Measurements from ENCODE around the gene DUSP5.

Gene DUSP5

DNA sequence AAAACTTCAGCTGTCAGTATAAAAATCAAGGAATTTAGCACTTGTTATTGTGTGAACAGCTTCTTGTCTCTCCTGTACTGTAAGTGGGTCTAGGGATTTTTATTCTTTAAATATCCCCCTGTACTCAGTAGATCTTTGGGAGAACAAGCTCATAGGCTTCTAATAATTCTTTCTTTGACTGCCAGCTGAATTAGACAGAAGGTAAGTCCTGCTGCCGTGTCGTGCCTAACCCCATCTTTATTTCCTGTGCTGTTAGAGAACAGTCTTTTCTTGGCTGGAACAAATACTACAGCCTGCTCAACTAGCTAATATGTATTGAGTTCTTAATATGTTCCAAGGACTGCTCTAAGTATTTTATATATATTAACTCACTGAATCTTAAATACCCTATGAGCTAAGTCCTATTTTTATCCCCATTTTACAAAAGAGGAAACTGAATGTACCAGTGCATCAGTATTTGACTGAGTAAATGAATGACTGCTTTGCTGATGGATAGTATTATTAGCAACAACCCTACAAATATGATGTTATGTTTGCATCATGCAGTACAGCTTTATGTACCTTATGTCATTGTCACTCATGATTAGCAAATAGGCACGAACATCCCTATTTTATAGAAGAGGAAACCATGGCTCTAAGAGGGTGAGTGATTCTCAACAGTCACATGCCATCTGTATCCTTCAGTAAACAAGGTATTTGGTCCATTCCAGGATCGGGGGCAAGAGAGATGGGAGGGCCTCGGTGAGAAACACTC is 5.5 kb upstream of the DUSP5 start:
- Histone ChIP-seq H3K4me1 (ENCODE audit: control insufficient read depth in 1 of 2, insufficient read depth in 2 of 2, low read length in 2 of 2) (peaks cover 0 to 12% of the 10 kb centered on the region in 2 donors), H3K27ac (ENCODE audit: low read depth, low read length) (no peak overlapping the region), H3K9ac (ENCODE audit: low read depth in 1 of 2, low read length in 2 of 2) (no peak overlapping the region), H3K4me3 (ENCODE audit: low read depth in 1 of 2, low read length in 2 of 2) (no peak overlapping the region), H3K36me3 (ENCODE audit: control insufficient read depth in 1 of 2, insufficient read depth in 2 of 2, low read length in 2 of 2) (no peaks in the 10 kb centered on the region), H3K27me3 (ENCODE audit: control insufficient read depth in 1 of 2, insufficient read depth in 2 of 2, low read length in 2 of 2) (peaks cover 5 to 14% of the 10 kb centered on the region in 2 donors), H3K9me3 (ENCODE audit: control insufficient read depth in 1 of 2, low read length in 2 of 2) (no peaks in the 10 kb centered on the region)

- Histone ChIP-seq H3K9me3 (ENCODE audit: control insufficient read depth in 1 of 2, low read length in 2 of 2) (no peaks in the 10 kb centered on the region), H3K4me3 (ENCODE audit: low read depth in 1 of 2, low read length in 2 of 2) (no peak overlapping the region), H3K9ac (ENCODE audit: low read depth in 1 of 2, low read length in 2 of 2) (no peak overlapping the region), H3K27me3 (ENCODE audit: control insufficient read depth in 1 of 2, insufficient read depth in 2 of 2, low read length in 2 of 2) (peaks cover 5 to 20% of the 10 kb centered on the region in 2 donors), H3K4me1 (ENCODE audit: control insufficient read depth in 1 of 2, insufficient read depth in 2 of 2, low read length in 2 of 2) (peaks cover 0 to 18% of the 10 kb centered on the region in 2 donors), H3K27ac (ENCODE audit: low read depth, low read length) (no peak overlapping the region), H3K36me3 (ENCODE audit: control insufficient read depth in 1 of 2, insufficient read depth in 2 of 2, low read length in 2 of 2) (no peaks in the 10 kb centered on the region)
Measured at GRCh38 chr10:110493832-110494426, 3.8 kb upstream of the DUSP5 start.

DNA sequence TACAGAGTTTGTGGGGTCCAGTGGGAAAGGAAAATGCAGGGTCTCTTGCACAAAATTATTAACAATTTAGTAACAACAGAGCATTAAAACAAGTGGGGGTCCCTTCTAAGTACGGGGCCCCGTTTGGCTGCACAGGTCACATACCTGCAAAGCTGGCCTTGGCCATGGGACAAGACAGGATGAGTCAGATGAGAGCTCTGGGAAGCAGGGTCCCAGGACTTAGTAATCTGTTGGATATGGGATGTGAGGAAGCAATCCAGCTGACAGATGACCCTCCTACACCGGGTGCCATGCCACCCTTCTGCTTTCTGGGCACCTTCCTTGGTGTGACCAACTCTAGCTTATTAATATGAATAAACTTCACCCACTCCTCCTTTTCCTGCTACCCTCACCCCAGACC is 3.2 kb upstream of the DUSP5 start:
- Histone ChIP-seq H3K9me3 (ENCODE audit: control insufficient read depth in 1 of 2, low read length in 2 of 2) (no peaks in the 10 kb centered on the region), H3K4me3 (ENCODE audit: low read depth in 1 of 2, low read length in 2 of 2) (no peak overlapping the region), H3K9ac (ENCODE audit: low read depth in 1 of 2, low read length in 2 of 2) (no peak overlapping the region), H3K36me3 (ENCODE audit: control insufficient read depth in 1 of 2, insufficient read depth in 2 of 2, low read length in 2 of 2) (no peaks in the 10 kb centered on the region), H3K4me1 (ENCODE audit: control insufficient read depth in 1 of 2, insufficient read depth in 2 of 2, low read length in 2 of 2) (peaks cover 2 to 23% of the 10 kb centered on the region in 2 donors), H3K27me3 (ENCODE audit: control insufficient read depth in 1 of 2, insufficient read depth in 2 of 2, low read length in 2 of 2) (peaks cover 5 to 26% of the 10 kb centered on the region in 2 donors), H3K27ac (ENCODE audit: low read depth, low read length) (no peak overlapping the region)

- peak overlapping the region in 1 of 2 donors; percentile 79 for H3K9ac ChIP-seq (ENCODE audit: low read depth in 1 of 2, low read length in 2 of 2)
- no peak overlapping the region for H3K27ac ChIP-seq (ENCODE audit: low read depth, low read length)
- H3K4me1 ChIP-seq (ENCODE audit: control insufficient read depth in 1 of 2, insufficient read depth in 2 of 2, low read length in 2 of 2): peaks cover 12 to 28% of the 10 kb centered on the region in 2 donors
- no peaks in the 10 kb centered on the region for H3K9me3 ChIP-seq (ENCODE audit: control insufficient read depth in 1 of 2, low read length in 2 of 2)
- H3K27me3 ChIP-seq (ENCODE audit: control insufficient read depth in 1 of 2, insufficient read depth in 2 of 2, low read length in 2 of 2): peaks cover 5 to 40% of the 10 kb centered on the region in 2 donors
- H3K4me3 ChIP-seq (ENCODE audit: low read depth in 1 of 2, low read length in 2 of 2): peak overlapping the region in 1 of 2 donors; percentile 80
- no peaks in the 10 kb centered on the region for H3K36me3 ChIP-seq (ENCODE audit: control insufficient read depth in 1 of 2, insufficient read depth in 2 of 2, low read length in 2 of 2)
Measured at GRCh38 chr10:110495731-110496552, 1.8 kb upstream of the DUSP5 start.

DNA sequence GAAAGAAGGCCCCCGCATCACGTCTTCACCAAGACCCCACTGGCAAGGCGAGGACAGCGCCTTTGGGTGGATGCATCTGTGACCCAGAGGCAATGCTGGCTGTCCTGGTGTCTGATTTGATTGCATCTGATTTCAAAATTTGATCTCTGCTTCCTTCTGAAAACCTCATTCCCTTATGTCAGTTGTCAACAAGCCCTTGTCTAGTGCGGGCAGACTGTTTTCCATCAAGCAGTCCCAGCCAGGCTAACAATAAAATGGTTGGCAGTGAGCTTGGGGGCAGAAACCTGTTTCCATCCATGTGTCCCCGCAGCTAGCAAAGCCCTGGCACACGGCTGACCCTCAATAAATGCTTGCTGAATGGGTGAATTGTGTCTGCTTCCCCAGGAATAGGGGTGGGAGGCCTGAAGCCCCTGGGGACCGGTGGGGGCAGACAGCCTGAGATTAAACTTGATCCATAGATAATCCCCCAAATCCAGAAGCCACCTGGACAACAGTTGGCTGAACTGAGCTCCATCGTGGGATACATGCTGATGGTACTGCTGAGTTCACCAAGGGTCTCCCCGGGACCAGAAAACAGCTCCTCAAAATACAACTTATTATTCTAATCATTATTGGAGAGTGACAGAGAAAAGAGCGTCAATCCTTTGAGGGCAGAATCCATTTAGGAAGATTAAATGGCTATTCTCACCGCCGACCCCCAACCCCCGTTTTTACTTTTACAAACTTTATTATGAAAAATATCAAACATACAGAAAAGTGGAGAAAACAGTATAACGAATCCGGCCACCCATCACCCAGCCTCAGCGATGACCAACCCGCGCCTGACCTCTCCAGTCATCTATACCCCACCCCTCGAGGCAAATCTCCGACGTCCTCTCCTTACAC is 912 bp upstream of the DUSP5 start:
- H3K36me3 ChIP-seq (ENCODE audit: control insufficient read depth in 1 of 2, insufficient read depth in 2 of 2, low read length in 2 of 2): no peaks in the 10 kb centered on the region
- H3K9ac ChIP-seq (ENCODE audit: low read depth in 1 of 2, low read length in 2 of 2): peak overlapping the region; percentile 69 to 79
- peaks cover 21 to 37% of the 10 kb centered on the region in 2 donors for H3K4me1 ChIP-seq (ENCODE audit: control insufficient read depth in 1 of 2, insufficient read depth in 2 of 2, low read length in 2 of 2)
- peak overlapping the region; percentile 83 for H3K27ac ChIP-seq (ENCODE audit: low read depth, low read length)
- H3K4me3 ChIP-seq (ENCODE audit: low read depth in 1 of 2, low read length in 2 of 2): peak overlapping the region; percentile 68 to 80
- peaks cover 5 to 44% of the 10 kb centered on the region in 2 donors for H3K27me3 ChIP-seq (ENCODE audit: control insufficient read depth in 1 of 2, insufficient read depth in 2 of 2, low read length in 2 of 2)
- H3K9me3 ChIP-seq (ENCODE audit: control insufficient read depth in 1 of 2, low read length in 2 of 2): no peaks in the 10 kb centered on the region

DNA sequence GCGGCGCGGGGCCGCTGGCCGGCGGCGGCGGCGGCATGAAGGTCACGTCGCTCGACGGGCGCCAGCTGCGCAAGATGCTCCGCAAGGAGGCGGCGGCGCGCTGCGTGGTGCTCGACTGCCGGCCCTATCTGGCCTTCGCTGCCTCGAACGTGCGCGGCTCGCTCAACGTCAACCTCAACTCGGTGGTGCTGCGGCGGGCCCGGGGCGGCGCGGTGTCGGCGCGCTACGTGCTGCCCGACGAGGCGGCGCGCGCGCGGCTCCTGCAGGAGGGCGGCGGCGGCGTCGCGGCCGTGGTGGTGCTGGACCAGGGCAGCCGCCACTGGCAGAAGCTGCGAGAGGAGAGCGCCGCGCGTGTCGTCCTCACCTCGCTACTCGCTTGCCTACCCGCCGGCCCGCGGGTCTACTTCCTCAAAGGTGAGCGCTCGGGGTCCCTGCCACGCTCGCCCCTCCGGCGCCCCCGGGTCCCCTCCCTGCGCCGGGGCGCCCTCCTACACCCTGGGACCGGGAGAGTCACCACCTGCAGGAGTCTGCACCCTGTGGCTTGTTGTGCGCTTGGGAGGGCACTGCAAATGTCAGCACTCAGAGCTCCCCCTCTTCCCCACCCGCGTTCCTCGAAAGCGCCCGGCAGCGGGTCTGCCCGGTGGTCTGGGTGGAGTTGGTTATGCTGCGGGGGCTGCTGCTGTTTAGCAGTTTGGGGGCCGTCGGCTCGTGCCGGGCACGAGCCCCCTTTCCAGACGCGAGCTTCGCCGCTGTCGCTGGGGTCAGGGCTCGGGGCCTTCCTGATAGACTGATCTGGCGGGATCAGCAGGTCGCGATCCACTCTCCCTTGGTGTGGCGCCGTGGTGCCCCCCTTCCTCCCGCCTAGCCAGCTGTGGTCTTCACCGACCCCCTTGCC is 627 bp downstream of the DUSP5 start:
- Histone ChIP-seq H3K27me3 (ENCODE audit: control insufficient read depth in 1 of 2, insufficient read depth in 2 of 2, low read length in 2 of 2) (peaks cover 5 to 39% of the 10 kb centered on the region in 2 donors), H3K9ac (ENCODE audit: low read depth in 1 of 2, low read length in 2 of 2) (peak overlapping the region; percentile 44 to 76), H3K9me3 (ENCODE audit: control insufficient read depth in 1 of 2, low read length in 2 of 2) (no peaks in the 10 kb centered on the region), H3K4me1 (ENCODE audit: control insufficient read depth in 1 of 2, insufficient read depth in 2 of 2, low read length in 2 of 2) (peaks cover 36 to 52% of the 10 kb centered on the region in 2 donors), H3K27ac (ENCODE audit: low read depth, low read length) (peak overlapping the region; percentile 83), H3K4me3 (ENCODE audit: low read depth in 1 of 2, low read length in 2 of 2) (peak overlapping the region; percentile 59 to 78), H3K36me3 (ENCODE audit: control insufficient read depth in 1 of 2, insufficient read depth in 2 of 2, low read length in 2 of 2) (no peaks in the 10 kb centered on the region)

GRCh38 chr10:110498982-110499795 is 1.5 kb downstream of the DUSP5 start:
- peak overlapping the region; percentile 59 to 78 for H3K4me3 ChIP-seq (ENCODE audit: low read depth in 1 of 2, low read length in 2 of 2)
- H3K4me1 ChIP-seq (ENCODE audit: control insufficient read depth in 1 of 2, insufficient read depth in 2 of 2, low read length in 2 of 2): peaks cover 45 to 61% of the 10 kb centered on the region in 2 donors
- no peaks in the 10 kb centered on the region for H3K36me3 ChIP-seq (ENCODE audit: control insufficient read depth in 1 of 2, insufficient read depth in 2 of 2, low read length in 2 of 2)
- peaks cover 4 to 34% of the 10 kb centered on the region in 2 donors for H3K27me3 ChIP-seq (ENCODE audit: control insufficient read depth in 1 of 2, insufficient read depth in 2 of 2, low read length in 2 of 2)
- H3K9me3 ChIP-seq (ENCODE audit: control insufficient read depth in 1 of 2, low read length in 2 of 2): no peaks in the 10 kb centered on the region
- H3K27ac ChIP-seq (ENCODE audit: low read depth, low read length): peak overlapping the region; percentile 3
- H3K9ac ChIP-seq (ENCODE audit: low read depth in 1 of 2, low read length in 2 of 2): peak overlapping the region; percentile 44 to 76

DNA sequence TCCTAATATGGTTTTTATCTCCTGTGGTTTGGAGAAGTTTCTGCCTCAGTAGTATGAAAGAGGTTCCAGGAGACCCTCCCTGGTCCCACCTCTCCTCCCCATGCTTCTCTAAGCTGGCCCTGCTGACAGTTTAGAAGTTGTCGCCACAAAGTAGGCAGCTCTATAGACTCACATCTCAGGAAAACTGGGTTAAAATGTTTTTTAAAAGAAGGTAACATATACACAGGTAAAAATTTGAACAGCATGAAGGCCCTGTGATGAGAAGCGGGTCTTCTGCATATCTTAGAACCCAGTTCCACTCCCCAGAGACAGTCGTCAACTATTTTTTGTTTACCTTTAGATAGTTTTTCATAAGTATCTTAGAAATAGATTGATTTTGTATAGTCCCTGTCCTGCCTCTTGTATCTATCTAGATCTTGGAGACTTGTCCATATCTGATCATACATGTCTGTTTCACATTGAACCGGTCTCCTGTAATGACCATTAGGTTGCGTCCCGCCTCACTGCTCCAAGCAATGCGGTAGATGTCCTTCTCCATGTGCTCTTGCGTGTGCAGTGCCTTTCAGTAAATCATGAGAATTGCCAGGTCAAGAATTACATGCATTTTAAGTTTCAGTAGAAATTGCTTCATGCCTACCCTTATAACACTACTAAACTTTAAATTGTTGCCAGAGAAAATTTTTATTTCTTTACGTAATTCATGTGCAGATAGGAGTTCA is 2.2 kb downstream of the DUSP5 start:
- Histone ChIP-seq H3K9ac (ENCODE audit: low read depth in 1 of 2, low read length in 2 of 2) (peak overlapping the region; percentile 44 to 76), H3K27ac (ENCODE audit: low read depth, low read length) (no peak overlapping the region), H3K9me3 (ENCODE audit: control insufficient read depth in 1 of 2, low read length in 2 of 2) (no peaks in the 10 kb centered on the region), H3K36me3 (ENCODE audit: control insufficient read depth in 1 of 2, insufficient read depth in 2 of 2, low read length in 2 of 2) (no peaks in the 10 kb centered on the region), H3K4me3 (ENCODE audit: low read depth in 1 of 2, low read length in 2 of 2) (peak overlapping the region; percentile 59 to 78), H3K4me1 (ENCODE audit: control insufficient read depth in 1 of 2, insufficient read depth in 2 of 2, low read length in 2 of 2) (peaks cover 52 to 68% of the 10 kb centered on the region in 2 donors), H3K27me3 (ENCODE audit: control insufficient read depth in 1 of 2, insufficient read depth in 2 of 2, low read length in 2 of 2) (peaks cover 2 to 34% of the 10 kb centered on the region in 2 donors)
